AG10803 (cell line): ENCODE data around the gene CYP2E1.

Experiments
- DNase-seq: peaks from one replicate; pipeline ENCODE4 v3.0.0; 2010; ENCODE audit warnings: low read depth
- H3K4me3 ChIP-seq: 2 replicates; pipeline ENCODE4 v1.5.1; 2011; ENCODE audit warnings: mild to moderate bottlenecking, low read length, control low read depth
- CTCF ChIP-seq: conservative IDR thresholded peaks from 2 replicates; pipeline ENCODE4 v1.5.1; 2011; ENCODE audit warnings: mild to moderate bottlenecking, low read length, control low read depth, inconsistent platforms

Gene CYP2E1

DNA sequence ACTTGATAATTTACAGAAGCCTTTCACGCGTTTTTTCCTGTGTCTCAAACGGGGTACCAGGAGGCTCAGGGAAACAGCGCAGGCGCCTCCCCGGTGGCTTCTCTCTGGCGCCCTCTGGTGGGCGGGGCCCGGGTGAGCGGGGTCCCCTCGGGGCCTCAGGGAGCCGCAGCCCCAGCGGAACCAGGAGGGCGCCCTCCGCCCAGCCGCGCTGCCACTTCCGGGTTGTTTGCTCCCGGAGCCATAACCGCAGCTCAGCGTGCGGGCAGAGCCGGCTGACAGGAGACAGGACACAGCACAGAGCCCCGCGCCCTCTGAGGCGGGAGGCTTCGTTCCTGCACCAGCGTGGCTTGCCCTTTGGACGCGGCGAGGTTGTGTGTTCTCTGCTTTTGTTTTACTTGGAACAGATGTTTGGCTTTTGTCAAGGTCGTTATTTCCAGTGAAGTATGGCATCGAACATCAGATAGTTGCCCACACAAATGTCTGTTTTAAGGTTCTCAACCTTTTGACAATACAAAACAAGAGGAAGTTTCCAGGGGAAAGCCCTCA lies 6.9 kb upstream of the CYP2E1 start:
- peak overlapping the region; percentile 69 for H3K4me3 ChIP-seq
- TF ChIP-seq CTCF, result peak; percentile 68
- peak; percentile 63 for DNase-seq

GRCh38 chr10:133523631-133524203 lies 3.4 kb upstream of the CYP2E1 start:
- no peak for TF ChIP-seq CTCF
- no peak for DNase-seq
- H3K4me3 ChIP-seq, result no peak overlapping the region

DNA sequence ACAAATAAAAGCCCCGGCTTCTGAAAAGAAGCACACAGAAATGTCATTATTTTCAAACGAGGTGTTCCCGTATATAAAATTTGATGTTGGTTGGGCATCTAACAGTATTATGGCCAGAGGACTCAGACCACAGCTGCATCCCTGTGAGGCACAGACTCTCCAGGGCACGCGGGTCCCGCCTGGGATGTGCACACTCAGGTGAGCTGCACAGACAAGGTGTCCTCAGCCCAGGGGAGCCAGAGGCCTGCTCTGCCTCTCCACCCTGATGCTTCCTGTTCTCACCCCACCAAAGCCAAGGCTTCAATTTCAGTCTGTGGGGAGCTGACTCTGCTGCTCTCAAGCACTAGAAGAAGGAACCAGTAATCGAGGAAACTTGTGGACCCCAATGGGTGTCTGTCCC lies 1.7 kb upstream of the CYP2E1 start:
- no peak overlapping the region for H3K4me3 ChIP-seq
- DNase-seq, result no peak
- no peak for TF ChIP-seq CTCF

GRCh38 chr10:133527771-133528271 lies 658 bp downstream of the CYP2E1 start:
- H3K4me3 ChIP-seq, result peak overlapping the region; percentile 27; the same call in 1 of the 2 replicates
- TF ChIP-seq CTCF, result no peak
- DNase-seq, result no peak

GRCh38 chr10:133528296-133528844 lies 1.2 kb downstream of the CYP2E1 start:
- TF ChIP-seq CTCF, result no peak
- peak overlapping the region; percentile 41 for H3K4me3 ChIP-seq

DNA sequence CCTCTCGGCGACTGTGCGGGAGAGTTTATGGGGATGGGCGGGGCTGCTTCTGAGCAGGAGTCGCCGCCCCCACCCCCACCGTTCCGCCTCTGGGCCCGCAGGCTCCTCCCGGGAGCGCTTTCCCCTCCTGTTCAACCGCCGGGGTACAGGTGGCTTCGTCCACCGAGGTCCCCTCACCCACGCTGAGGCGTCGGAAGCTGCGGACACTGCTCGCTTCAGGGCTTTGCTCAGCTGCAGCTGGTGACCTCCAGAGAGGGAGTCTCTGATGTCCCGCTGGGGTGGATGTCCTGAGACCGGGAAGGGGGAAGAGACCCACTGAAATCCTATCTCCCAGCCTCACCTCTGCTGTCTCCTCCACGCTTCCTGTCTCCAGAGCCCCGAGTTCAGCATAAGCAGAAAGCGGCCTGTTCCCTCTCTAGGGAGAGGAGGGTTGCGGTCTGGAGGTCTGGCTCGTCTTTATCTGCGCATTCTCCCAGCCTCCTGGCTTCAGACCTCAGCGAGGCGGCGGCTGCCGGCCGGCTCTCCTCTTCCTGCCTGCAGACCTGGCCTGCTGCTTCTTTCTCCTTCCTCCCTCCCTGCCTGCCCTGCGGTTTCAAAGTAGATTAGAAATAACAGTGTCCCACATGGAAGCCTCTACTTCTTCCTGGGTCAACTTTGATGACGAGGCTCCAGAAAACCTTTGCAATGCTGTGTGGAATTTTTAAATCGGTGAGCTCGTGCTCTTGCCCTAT lies 1.8 kb downstream of the CYP2E1 start:
- H3K4me3 ChIP-seq, result peak overlapping the region; percentile 41
- DNase-seq, result peak; percentile 17
- TF ChIP-seq CTCF, result no peak

More at GRCh38 chr10:133528296-133528844, 1.2 kb downstream of the CYP2E1 start:
- no peak for DNase-seq
